Measurements from ENCODE around the gene HOTAIR. TPM values are rescaled to one million over a fixed set of nuclear protein-coding genes. Genes with fewer than 3 reads are reported as not detected.

Gene HOTAIR
- polyA plus RNA-seq, 1 donor from 2014 or later, result not detected

- no peaks in the 10 kb centered on the region for H3K36me3 ChIP-seq (ENCODE audit: insufficient read depth, low read length)
- no peak overlapping the region for H3K4me2 ChIP-seq (ENCODE audit: low read length)
- no peak overlapping the region for H3K27ac ChIP-seq (ENCODE audit: low read length)
- H3F3A ChIP-seq (ENCODE audit: insufficient read depth, low read length, poor library complexity, severe bottlenecking), result no peaks in the 10 kb centered on the region
- no peak overlapping the region for H2AFZ ChIP-seq (ENCODE audit: low read depth, low read length)
- no peaks in the 10 kb centered on the region for H4K20me1 ChIP-seq (ENCODE audit: insufficient read depth)
- H3K9me2 ChIP-seq (ENCODE audit: insufficient read depth, low read length), result no peaks in the 10 kb centered on the region
- H3K9ac ChIP-seq (ENCODE audit: low read length), result no peak overlapping the region
- TF ChIP-seq REST (IDR thresholded peaks at IDR 0.05; ENCODE audit: borderline replicate concordance), result no peak
- H3K9me3 ChIP-seq (ENCODE audit: low read length), result no peaks in the 10 kb centered on the region
- H3K79me2 ChIP-seq (replicated peaks; ENCODE audit: insufficient read depth, low read length), result no peaks in the 10 kb centered on the region
- H3K4me3 ChIP-seq (ENCODE audit: low read length), result no peak overlapping the region
- H3K27me3 ChIP-seq (ENCODE audit: insufficient read depth, low read depth, low read length), result peaks cover 99% of the 10 kb centered on the region
These were observed 36.4 kb upstream of the HOTAIR start for GRCh38 chr12:54010972-54011664.

GRCh38 chr12:54010053-54010971, 35.6 kb upstream of the HOTAIR start:
- Histone ChIP-seq H3K36me3 (ENCODE audit: insufficient read depth, low read length) (no peaks in the 10 kb centered on the region), H3K79me2 (replicated peaks; ENCODE audit: insufficient read depth, low read length) (no peaks in the 10 kb centered on the region), H3K27me3 (ENCODE audit: insufficient read depth, low read depth, low read length) (peaks cover 99% of the 10 kb centered on the region), H4K20me1 (ENCODE audit: insufficient read depth) (no peaks in the 10 kb centered on the region), H3K4me2 (ENCODE audit: low read length) (no peak overlapping the region), H3K27ac (ENCODE audit: low read length) (no peak overlapping the region), H3K9me2 (ENCODE audit: insufficient read depth, low read length) (no peaks in the 10 kb centered on the region), H3F3A (ENCODE audit: insufficient read depth, low read length, poor library complexity, severe bottlenecking) (no peaks in the 10 kb centered on the region), H3K4me3 (ENCODE audit: low read length) (no peak overlapping the region), H3K9me3 (ENCODE audit: low read length) (no peaks in the 10 kb centered on the region), H2AFZ (ENCODE audit: low read depth, low read length) (no peak overlapping the region), H3K9ac (ENCODE audit: low read length) (no peak overlapping the region)
- TF ChIP-seq EZH2 (IDR thresholded peaks at IDR 0.05; ENCODE audit: borderline replicate concordance, insufficient read depth, low read length, poor library complexity, severe bottlenecking), result no peak
- no peak for TF ChIP-seq EP300 (conservative IDR thresholded peaks at IDR 0.05; ENCODE audit: poor library complexity, severe bottlenecking)
- TF ChIP-seq RAD21 (conservative IDR thresholded peaks at IDR 0.05), result no peak
- no peak for TF ChIP-seq SMC3 (conservative IDR thresholded peaks at IDR 0.05; ENCODE audit: poor library complexity)
- TF ChIP-seq REST (IDR thresholded peaks at IDR 0.05; ENCODE audit: borderline replicate concordance), result no peak
- no peak for TF ChIP-seq MXI1 (conservative IDR thresholded peaks at IDR 0.05; ENCODE audit: poor library complexity, severe bottlenecking)
